HEK293 (cell line): Measurements from ENCODE around the gene NUDT22.
A peak's percentile ranks its signal among the peaks of the same experiment; 100 is the strongest.

Experiments
- CTCF ChIA-PET: fragments of 350-600 bp; formaldehyde crosslinking; extraction: SDS; loops from one replicate; lab custom pipeline; 2021; ENCODE audit warnings: antibody characterized with exemption; lab: Yijun Ruan, JAX
- POLR2A ChIA-PET: fragments of 300-600 bp; formaldehyde crosslinking; extraction: SDS; loops from one replicate; lab custom pipeline; 2020; ENCODE audit warnings: antibody characterized with exemption, inconsistent platforms; lab: Yijun Ruan, JAX
- H3K27ac ChIP-seq: fragments of 200-500 bp; sonication (Bioruptor generic); 2 replicates; pipeline ENCODE4 v1.5.1; 2014; ENCODE audit warnings: low read depth, low read length, control low read depth, inconsistent platforms; ENCODE audit errors: extremely low read depth
- H3K36me3 ChIP-seq, 2 experiments: fragments of 200-500 bp in 1 of 2; sonication (Bioruptor generic) in 1 of 2; 1 replicate in 1 of 2; 2 replicates in 1 of 2; pipeline ENCODE4 v1.5.1; 2014 to 2017; ENCODE audit warnings: inconsistent platforms in 2 of 2, low read length in 2 of 2; ENCODE audit not compliant: control insufficient read depth in 2 of 2, insufficient read depth in 1 of 2
- H3K4me1 ChIP-seq: fragments of 200-500 bp; sonication (Bioruptor generic); 2 replicates; pipeline ENCODE4 v1.5.1; 2014; ENCODE audit warnings: mild to moderate bottlenecking, low read length, inconsistent platforms; ENCODE audit not compliant: control insufficient read depth, insufficient read depth
- H3K4me3 ChIP-seq: 2 replicates; pipeline ENCODE4 v1.5.1; 2011; ENCODE audit warnings: low read depth, mild to moderate bottlenecking, control low read depth, low read length, moderate library complexity
- H3K9me3 ChIP-seq: fragments of 200-500 bp; sonication (Bioruptor generic); 2 replicates; pipeline ENCODE4 v1.5.1; 2014; ENCODE audit warnings: low read depth, low read length, inconsistent platforms; ENCODE audit not compliant: control insufficient read depth, insufficient read depth
- BCL11B ChIP-seq: fragments of 450-650 bp; formaldehyde crosslinking; IDR thresholded peaks from 2 replicates; pipeline ENCODE4 v1.5.1; 2016; ENCODE audit warnings: low read depth, missing biosample characterization, missing genetic modification characterization
- KLF1 ChIP-seq: fragments of 450-650 bp; formaldehyde crosslinking; IDR thresholded peaks from 2 replicates; pipeline ENCODE4 v1.5.1; 2016; ENCODE audit warnings: missing biosample characterization, missing genetic modification characterization
- OVOL3 ChIP-seq: fragments of 450-650 bp; formaldehyde crosslinking; IDR thresholded peaks from 2 replicates; pipeline ENCODE4 v1.5.1; 2016; ENCODE audit warnings: missing biosample characterization, missing genetic modification characterization
- TRIM28 ChIP-seq: IDR thresholded peaks from 2 replicates; pipeline ENCODE4 v1.6.1; 2011; ENCODE audit warnings: low read length, control low read depth, borderline replicate concordance
- YY1 ChIP-seq: fragments of 450-650 bp; formaldehyde crosslinking; IDR thresholded peaks from 2 replicates; pipeline ENCODE4 v1.5.1; 2018; ENCODE audit warnings: missing biosample characterization, missing genetic modification characterization
- ZBTB1 ChIP-seq: fragments of 450-650 bp; formaldehyde crosslinking; IDR thresholded peaks from 2 replicates; pipeline ENCODE4 v1.5.1; 2016; ENCODE audit warnings: missing biosample characterization, missing genetic modification characterization
- ZFHX2 ChIP-seq: fragments of 450-650 bp; formaldehyde crosslinking; conservative IDR thresholded peaks from 2 replicates; pipeline ENCODE4 v1.5.1; 2016; ENCODE audit warnings: missing biosample characterization, missing genetic modification characterization
- ZIC2 ChIP-seq: fragments of 450-650 bp; formaldehyde crosslinking; IDR thresholded peaks from 2 replicates; pipeline ENCODE4 v1.5.1; 2016; ENCODE audit warnings: missing biosample characterization, missing genetic modification characterization
- ZNF132 ChIP-seq: fragments of 450-650 bp; formaldehyde crosslinking; IDR thresholded peaks from 2 replicates; pipeline ENCODE4 v1.5.1; 2017; ENCODE audit warnings: missing biosample characterization, missing genetic modification characterization, borderline replicate concordance
- ZNF140 ChIP-seq: fragments of 450-650 bp; formaldehyde crosslinking; IDR thresholded peaks from 2 replicates; pipeline ENCODE4 v1.5.1; 2016; ENCODE audit warnings: missing biosample characterization, missing genetic modification characterization
- ZNF155 ChIP-seq: fragments of 450-650 bp; formaldehyde crosslinking; IDR thresholded peaks from 2 replicates; pipeline ENCODE4 v1.5.1; 2016; ENCODE audit warnings: missing biosample characterization, missing genetic modification characterization
- ZNF2 ChIP-seq: fragments of 450-650 bp; formaldehyde crosslinking; IDR thresholded peaks from 2 replicates; pipeline ENCODE4 v1.5.1; 2016; ENCODE audit warnings: missing biosample characterization, missing genetic modification characterization
- ZNF24 ChIP-seq: fragments of 450-650 bp; formaldehyde crosslinking; IDR thresholded peaks from 2 replicates; pipeline ENCODE4 v1.5.1; 2016; ENCODE audit warnings: missing biosample characterization, missing genetic modification characterization
- ZNF292 ChIP-seq: fragments of 450-650 bp; formaldehyde crosslinking; IDR thresholded peaks from 2 replicates; pipeline ENCODE4 v1.5.1; 2016; ENCODE audit warnings: low read depth, missing biosample characterization, missing genetic modification characterization, borderline replicate concordance
- ZNF350 ChIP-seq: fragments of 450-650 bp; formaldehyde crosslinking; IDR thresholded peaks from 2 replicates; pipeline ENCODE4 v1.5.0; 2017; ENCODE audit warnings: missing biosample characterization, mild to moderate bottlenecking, missing genetic modification characterization
- ZNF561 ChIP-seq: fragments of 450-650 bp; IDR thresholded peaks from 2 replicates; pipeline ENCODE4 v1.5.1; 2018; ENCODE audit warnings: missing biosample characterization, missing genetic modification characterization, borderline replicate concordance
- ZNF664 ChIP-seq: fragments of 450-650 bp; formaldehyde crosslinking; IDR thresholded peaks from 2 replicates; pipeline ENCODE4 v1.5.1; 2016; ENCODE audit warnings: missing biosample characterization, missing genetic modification characterization
- TF ChIP-seq, protein P1 (sequence below): fragments of 450-650 bp; formaldehyde crosslinking; IDR thresholded peaks from 2 replicates; pipeline ENCODE4 v1.5.1; 2016; ENCODE audit warnings: missing biosample characterization, missing genetic modification characterization
- TF ChIP-seq, protein P2 (sequence below): fragments of 450-650 bp; formaldehyde crosslinking; IDR thresholded peaks from 2 replicates; pipeline ENCODE4 v1.5.1; 2017; ENCODE audit warnings: missing biosample characterization, mild to moderate bottlenecking, missing genetic modification characterization, moderate library complexity
- TF ChIP-seq, protein P3 (sequence below): fragments of 450-650 bp; formaldehyde crosslinking; IDR thresholded peaks from 2 replicates; pipeline ENCODE4 v1.5.1; 2016; ENCODE audit warnings: missing biosample characterization, missing genetic modification characterization
- TF ChIP-seq, protein P4 (sequence below): fragments of 450-650 bp; IDR thresholded peaks from 2 replicates; pipeline ENCODE4 v1.5.1; 2018; ENCODE audit warnings: missing biosample characterization, mild to moderate bottlenecking, missing genetic modification characterization

Gene NUDT22

DNA sequence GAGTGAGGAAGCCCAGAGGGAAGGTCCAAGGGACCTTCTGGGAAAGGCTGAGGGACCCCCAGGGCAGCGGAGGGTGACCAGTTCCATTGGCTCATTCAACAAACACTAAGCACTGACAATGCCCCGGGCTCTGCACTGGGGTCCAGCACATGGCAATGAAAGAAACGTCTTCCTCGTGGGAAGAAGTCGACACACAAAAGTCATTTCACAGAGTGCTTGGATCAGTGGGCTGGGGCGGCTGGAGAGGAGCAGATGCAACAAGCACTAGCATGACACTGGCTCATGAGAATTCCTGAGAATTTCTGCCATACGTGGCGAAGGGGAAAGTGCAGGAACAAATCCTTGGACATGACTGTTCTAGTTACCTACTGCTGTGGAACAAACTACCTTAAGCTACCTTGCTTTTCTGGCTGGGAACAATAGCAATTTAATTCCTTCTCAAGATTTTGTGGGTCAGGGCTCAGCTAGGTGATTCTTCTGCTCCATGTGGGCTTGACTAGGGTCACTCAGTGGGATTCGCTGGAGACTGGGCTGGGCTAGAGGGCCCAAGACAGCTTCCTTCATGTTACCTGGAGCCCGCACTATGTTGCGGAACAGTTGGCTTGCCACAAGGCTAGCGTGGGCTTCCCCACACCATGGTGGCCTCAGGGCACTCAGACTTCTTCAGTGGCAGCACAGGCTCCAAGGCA is 47.0 kb upstream of the NUDT22 start (continued):
- TF ChIP-seq BCL11B (no peak), ZBTB1 (tag by site-specific recombination) (no peak), ZNF140 (tag by site-specific recombination) (no peak), ZNF132 (tag by site-specific recombination) (no peak), ZNF155 (tag by site-specific recombination) (no peak), YY1 (tag by site-specific recombination) (no peak)
- TF ChIP-seq, protein P1, sequence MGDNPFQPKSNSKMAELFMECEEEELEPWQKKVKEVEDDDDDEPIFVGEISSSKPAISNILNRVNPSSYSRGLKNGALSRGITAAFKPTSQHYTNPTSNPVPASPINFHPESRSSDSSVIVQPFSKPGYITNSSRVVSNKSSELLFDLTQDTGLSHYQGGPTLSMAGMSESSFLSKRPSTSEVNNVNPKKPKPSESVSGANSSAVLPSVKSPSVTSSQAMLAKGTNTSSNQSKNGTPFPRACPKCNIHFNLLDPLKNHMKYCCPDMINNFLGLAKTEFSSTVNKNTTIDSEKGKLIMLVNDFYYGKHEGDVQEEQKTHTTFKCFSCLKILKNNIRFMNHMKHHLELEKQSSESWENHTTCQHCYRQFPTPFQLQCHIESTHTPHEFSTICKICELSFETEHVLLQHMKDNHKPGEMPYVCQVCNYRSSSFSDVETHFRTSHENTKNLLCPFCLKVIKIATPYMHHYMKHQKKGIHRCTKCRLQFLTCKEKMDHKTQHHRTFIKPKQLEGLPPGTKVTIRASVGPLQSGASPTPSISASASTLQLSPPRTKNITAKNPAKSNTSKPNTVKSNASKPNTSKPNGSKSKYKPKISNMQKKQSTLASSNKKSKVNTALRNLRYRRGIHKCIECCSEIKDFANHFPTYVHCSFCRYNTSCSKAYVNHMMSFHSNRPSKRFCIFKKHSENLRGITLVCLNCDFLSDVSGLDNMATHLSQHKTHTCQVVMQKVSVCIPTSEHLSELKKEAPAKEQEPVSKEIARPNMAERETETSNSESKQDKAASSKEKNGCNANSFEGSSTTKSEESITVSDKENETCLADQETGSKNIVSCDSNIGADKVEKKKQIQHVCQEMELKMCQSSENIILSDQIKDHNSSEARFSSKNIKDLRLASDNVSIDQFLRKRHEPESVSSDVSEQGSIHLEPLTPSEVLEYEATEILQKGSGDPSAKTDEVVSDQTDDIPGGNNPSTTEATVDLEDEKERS (tag by site-specific recombination): no peak

DNA sequence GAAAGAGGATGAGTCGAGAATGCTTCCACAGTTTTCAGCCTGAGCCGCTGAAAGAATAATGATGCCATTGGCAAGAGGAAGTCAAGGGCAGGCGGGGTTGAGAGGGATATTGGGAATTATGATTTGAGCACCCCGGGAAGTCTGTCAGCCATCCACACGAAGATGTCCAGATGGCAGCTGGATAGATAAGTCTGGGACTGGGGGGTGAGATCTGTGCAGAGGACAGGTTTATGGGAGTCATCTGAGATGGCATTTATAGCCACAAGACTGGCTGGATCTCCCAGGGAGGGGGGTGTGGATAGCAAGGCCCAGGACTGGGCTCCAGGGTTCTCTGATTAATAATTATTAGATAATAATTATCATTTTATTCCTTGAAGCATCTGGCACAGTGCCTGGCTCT is 45.2 kb upstream of the NUDT22 start:
- no peaks in the 10 kb centered on the region for H3K4me1 ChIP-seq
- ChIA-PET CTCF (interaction anchor here (0.7 kb wide), 1 partner anchor 143 kb away, joined by 3 read pairs; no protein-coding TSS in a partner anchor), POLR2A (interaction anchor here (1.0 to 1.5 kb wide), 5 partner anchors 17 to 137 kb away, joined by 3 to 8 read pairs (median 5); partner anchors contain the start of genes FKBP2, NUDT22, PPP1R14B and PRDX5)
- H3K36me3 ChIP-seq: peaks cover 0 to 16% of the 10 kb centered on the region in 2 experiments; a peak in 1 of 3 replicates
- H3K9me3 ChIP-seq: no peaks in the 10 kb centered on the region
- H3K4me3 ChIP-seq: no peak overlapping the region
- no peak overlapping the region for H3K27ac ChIP-seq
- TF ChIP-seq KLF1 (tag by site-specific recombination): no peak
- TF ChIP-seq, protein P2, sequence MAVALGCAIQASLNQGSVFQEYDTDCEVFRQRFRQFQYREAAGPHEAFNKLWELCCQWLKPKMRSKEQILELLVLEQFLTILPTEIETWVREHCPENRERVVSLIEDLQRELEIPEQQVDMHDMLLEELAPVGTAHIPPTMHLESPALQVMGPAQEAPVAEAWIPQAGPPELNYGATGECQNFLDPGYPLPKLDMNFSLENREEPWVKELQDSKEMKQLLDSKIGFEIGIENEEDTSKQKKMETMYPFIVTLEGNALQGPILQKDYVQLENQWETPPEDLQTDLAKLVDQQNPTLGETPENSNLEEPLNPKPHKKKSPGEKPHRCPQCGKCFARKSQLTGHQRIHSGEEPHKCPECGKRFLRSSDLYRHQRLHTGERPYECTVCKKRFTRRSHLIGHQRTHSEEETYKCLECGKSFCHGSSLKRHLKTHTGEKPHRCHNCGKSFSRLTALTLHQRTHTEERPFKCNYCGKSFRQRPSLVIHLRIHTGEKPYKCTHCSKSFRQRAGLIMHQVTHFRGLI (tag by site-specific recombination): no peak
- no peak for TF ChIP-seq ZNF292 (tag by site-specific recombination)
- TF ChIP-seq, protein P3, sequence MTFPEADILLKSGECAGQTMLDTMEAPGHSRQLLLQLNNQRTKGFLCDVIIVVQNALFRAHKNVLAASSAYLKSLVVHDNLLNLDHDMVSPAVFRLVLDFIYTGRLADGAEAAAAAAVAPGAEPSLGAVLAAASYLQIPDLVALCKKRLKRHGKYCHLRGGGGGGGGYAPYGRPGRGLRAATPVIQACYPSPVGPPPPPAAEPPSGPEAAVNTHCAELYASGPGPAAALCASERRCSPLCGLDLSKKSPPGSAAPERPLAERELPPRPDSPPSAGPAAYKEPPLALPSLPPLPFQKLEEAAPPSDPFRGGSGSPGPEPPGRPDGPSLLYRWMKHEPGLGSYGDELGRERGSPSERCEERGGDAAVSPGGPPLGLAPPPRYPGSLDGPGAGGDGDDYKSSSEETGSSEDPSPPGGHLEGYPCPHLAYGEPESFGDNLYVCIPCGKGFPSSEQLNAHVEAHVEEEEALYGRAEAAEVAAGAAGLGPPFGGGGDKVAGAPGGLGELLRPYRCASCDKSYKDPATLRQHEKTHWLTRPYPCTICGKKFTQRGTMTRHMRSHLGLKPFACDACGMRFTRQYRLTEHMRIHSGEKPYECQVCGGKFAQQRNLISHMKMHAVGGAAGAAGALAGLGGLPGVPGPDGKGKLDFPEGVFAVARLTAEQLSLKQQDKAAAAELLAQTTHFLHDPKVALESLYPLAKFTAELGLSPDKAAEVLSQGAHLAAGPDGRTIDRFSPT (tag by site-specific recombination): no peak
- TF ChIP-seq, all 188 proteins: peak for 0

DNA sequence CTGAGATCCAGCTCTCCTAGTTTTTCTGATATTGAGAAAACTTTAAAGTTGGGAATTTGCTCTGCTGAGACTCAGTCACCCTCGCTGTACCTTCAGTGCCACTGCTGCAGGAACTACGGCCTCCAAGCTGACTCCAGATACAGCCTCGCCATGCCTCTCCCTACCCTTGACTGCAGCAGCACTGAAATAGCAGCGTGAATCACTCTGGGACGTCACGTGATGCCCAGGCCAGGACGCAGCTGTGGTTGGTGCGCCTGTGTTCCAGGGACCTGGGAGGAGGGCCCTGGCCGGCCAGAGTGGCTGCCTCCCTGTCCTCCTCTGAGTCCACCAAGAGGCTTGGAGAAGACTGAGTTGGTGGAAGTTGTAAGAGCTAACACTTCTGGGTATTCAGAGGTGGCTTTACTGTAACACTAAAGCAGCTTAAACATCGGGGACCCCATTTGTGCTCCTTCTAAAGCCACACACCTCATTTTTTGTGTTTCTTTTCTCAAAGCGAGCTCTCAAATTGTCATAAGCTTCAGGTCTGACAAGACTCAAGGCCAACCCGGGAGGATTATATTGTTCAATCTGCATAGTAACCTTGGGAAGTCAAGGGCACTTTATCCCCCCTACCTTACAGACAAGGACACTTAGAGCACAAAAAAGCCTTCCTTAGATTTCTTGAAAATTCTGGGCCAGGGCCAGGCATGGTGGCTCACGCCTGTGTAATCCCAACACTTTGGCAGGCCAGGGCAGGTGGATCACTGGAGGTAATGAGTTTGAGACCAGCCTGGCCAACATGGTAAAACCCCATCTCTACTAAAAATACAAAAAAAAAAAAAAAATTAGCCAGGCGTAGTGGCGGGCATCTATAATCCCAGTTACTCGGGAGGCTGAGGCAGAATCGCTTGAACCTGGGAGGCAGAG is 44.3 kb upstream of the NUDT22 start:
- Histone ChIP-seq H3K9me3 (no peaks in the 10 kb centered on the region), H3K27ac (peak overlapping the region; percentile 38; the same call in 1 of the 2 replicates), H3K4me1 (no peaks in the 10 kb centered on the region), H3K36me3 (peaks cover 0 to 16% of the 10 kb centered on the region in 2 experiments; a peak in 1 of 3 replicates), H3K4me3 (no peak overlapping the region)
- ChIA-PET POLR2A (interaction anchor here (0.5 to 1.5 kb wide), 10 partner anchors 12 to 500 kb away, joined by 3 to 8 read pairs (median 4); partner anchors contain the start of genes FKBP2, NUDT22, PPP1R14B and PRDX5), CTCF (interaction anchor here (0.6 to 1.1 kb wide), 3 partner anchors 69 to 477 kb away, joined by 3 to 5 read pairs (median 4); no protein-coding TSS in a partner anchor)
- TF ChIP-seq ZNF664 (tag by site-specific recombination) (no peak), OVOL3 (tag by site-specific recombination) (no peak), ZIC2 (tag by site-specific recombination) (0 out of 2 replicates have a peak, but pooled peaks have one; percentile 27), ZNF561 (tag by site-specific recombination) (0 out of 2 replicates have a peak, but pooled peaks have one; percentile 32), ZNF350 (tag by site-specific recombination) (no peak), ZNF2 (tag by site-specific recombination) (peak; percentile 56; the same call in 1 of the 2 replicates), ZNF24 (tag by site-specific recombination) (peak; percentile 82), TRIM28 (0 out of 2 replicates have a peak, but pooled peaks have one; percentile 54), ZFHX2 (tag by site-specific recombination) (no peak)
- TF ChIP-seq, protein P4, sequence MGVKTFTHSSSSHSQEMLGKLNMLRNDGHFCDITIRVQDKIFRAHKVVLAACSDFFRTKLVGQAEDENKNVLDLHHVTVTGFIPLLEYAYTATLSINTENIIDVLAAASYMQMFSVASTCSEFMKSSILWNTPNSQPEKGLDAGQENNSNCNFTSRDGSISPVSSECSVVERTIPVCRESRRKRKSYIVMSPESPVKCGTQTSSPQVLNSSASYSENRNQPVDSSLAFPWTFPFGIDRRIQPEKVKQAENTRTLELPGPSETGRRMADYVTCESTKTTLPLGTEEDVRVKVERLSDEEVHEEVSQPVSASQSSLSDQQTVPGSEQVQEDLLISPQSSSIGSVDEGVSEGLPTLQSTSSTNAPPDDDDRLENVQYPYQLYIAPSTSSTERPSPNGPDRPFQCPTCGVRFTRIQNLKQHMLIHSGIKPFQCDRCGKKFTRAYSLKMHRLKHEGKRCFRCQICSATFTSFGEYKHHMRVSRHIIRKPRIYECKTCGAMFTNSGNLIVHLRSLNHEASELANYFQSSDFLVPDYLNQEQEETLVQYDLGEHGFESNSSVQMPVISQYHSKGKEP (tag by site-specific recombination): peak; percentile 64; the same call in 1 of the 2 replicates
